ENCODE results near the gene RPL3. TPM values are rescaled to one million over a fixed set of nuclear protein-coding genes. Genes with fewer than 3 reads are reported as not detected.
A peak's percentile ranks its signal among the peaks of the same experiment; 100 is the strongest.

The RPL3 gene
- polyA plus RNA-seq (ENCODE audit: low read depth in 6 of 6) = 1,000 to 10,000 TPM; 2,656 to 3,743 (median 2,840) TPM

- Mint-ChIP-seq H3K4me3 (peak within 1 kb of the TSS; percentile 95 to 100 (median 99)), H3K27ac (peak within 1 kb of the TSS; percentile 97 to 100 (median 98)), H3K27me3 (peaks cover 0 to 3% (median under 1%) of the 10 kb centered on the region in 3 donors), H3K9me3 (peaks cover 0 to 8% (median 0%) of the 10 kb centered on the region in 7 donors), H3K36me3 (peaks cover 0 to 11% of the 10 kb centered on the region in 2 donors), H3K4me1 (peaks cover 24 to 54% (median 26%) of the 10 kb centered on the region in 3 donors)
- ATAC-seq (ENCODE audit: low read depth in 2 of 2) = peak; percentile 84 to 86
- DNase-seq = peak; percentile 97
Observed at GRCh38 chr22:39319284-39320022, at the start of gene RPL3. Gene RPL3, minus strand, starts transcription at chr22:39319623. Its CDS starts 26 bp downstream, at chr22:39319597.

- no peak for ATAC-seq (ENCODE audit: low read depth in 2 of 2)
- Mint-ChIP-seq H3K36me3 (no peaks in the 10 kb centered on the region), H3K9me3 (peaks cover 0 to 5% (median 0%) of the 10 kb centered on the region in 7 donors), H3K27ac (peak overlapping the region in 2 of 6 donors; percentile 46 to 91), H3K4me1 (peaks cover 23 to 41% (median 31%) of the 10 kb centered on the region in 3 donors), H3K27me3 (no peaks in the 10 kb centered on the region), H3K4me3 (no peak overlapping the region)
- DNase-seq = no peak
Observed at GRCh38 chr22:39369186-39369585, 49.8 kb upstream of the RPL3 start.

- H3K27ac Mint-ChIP-seq = peak overlapping the region in 4 of 6 donors; percentile 7 to 87 (median 50)
- H3K9me3 Mint-ChIP-seq = peaks cover 0 to 5% (median 0%) of the 10 kb centered on the region in 7 donors
Observed at GRCh38 chr22:39368461-39368911, 49.1 kb upstream of the RPL3 start.

GRCh38 chr22:39367035-39367434 is 47.6 kb upstream of the RPL3 start:
- peak overlapping the region in 3 of 6 donors; percentile 60 to 83 (median 82) for H3K27ac Mint-ChIP-seq
- no peak for DNase-seq
- no peak overlapping the region for H3K4me3 Mint-ChIP-seq
- H3K27me3 Mint-ChIP-seq = peaks cover 0 to 11% (median 8%) of the 10 kb centered on the region in 3 donors
- H3K4me1 Mint-ChIP-seq = peaks cover 31 to 49% (median 34%) of the 10 kb centered on the region in 3 donors
- peaks cover 0 to 2% (median 0%) of the 10 kb centered on the region in 7 donors for H3K9me3 Mint-ChIP-seq
- H3K36me3 Mint-ChIP-seq = no peaks in the 10 kb centered on the region
- no peak for ATAC-seq (ENCODE audit: low read depth in 2 of 2)

More at GRCh38 chr22:39368461-39368911, 49.1 kb upstream of the RPL3 start:
- DNase-seq = no peak
- peak; percentile 13 to 16 for ATAC-seq (ENCODE audit: low read depth in 2 of 2)
- Mint-ChIP-seq H3K4me1 (peaks cover 25 to 41% (median 31%) of the 10 kb centered on the region in 3 donors), H3K4me3 (no peak overlapping the region), H3K27me3 (peaks cover 0 to under 1% (median 0%) of the 10 kb centered on the region in 3 donors), H3K36me3 (no peaks in the 10 kb centered on the region)

GRCh38 chr22:39365492-39365780 is 46.0 kb upstream of the RPL3 start:
- peak; percentile 73 to 85 for ATAC-seq (ENCODE audit: low read depth in 2 of 2)
- Mint-ChIP-seq H3K9me3 (no peaks in the 10 kb centered on the region), H3K27me3 (peaks cover 0 to 11% (median 8%) of the 10 kb centered on the region in 3 donors), H3K4me1 (peaks cover 31 to 54% (median 36%) of the 10 kb centered on the region in 3 donors), H3K4me3 (peak overlapping the region in 2 of 8 donors; percentile 8 to 70), H3K27ac (peak overlapping the region in 2 of 6 donors; percentile 48 to 65), H3K36me3 (no peaks in the 10 kb centered on the region)
- no peak for DNase-seq

GRCh38 chr22:39364714-39365491 is 45.5 kb upstream of the RPL3 start:
- H3K36me3 Mint-ChIP-seq = no peaks in the 10 kb centered on the region
- peaks cover 0 to 11% (median 8%) of the 10 kb centered on the region in 3 donors for H3K27me3 Mint-ChIP-seq
- ATAC-seq (ENCODE audit: low read depth in 2 of 2) = no peak
- no peak for DNase-seq
- peak overlapping the region in 1 of 8 donors; percentile 8 for H3K4me3 Mint-ChIP-seq
- peak overlapping the region in 4 of 6 donors; percentile 28 to 81 (median 56) for H3K27ac Mint-ChIP-seq
- H3K4me1 Mint-ChIP-seq = peaks cover 31 to 59% (median 42%) of the 10 kb centered on the region in 3 donors
- no peaks in the 10 kb centered on the region for H3K9me3 Mint-ChIP-seq

GRCh38 chr22:39363751-39364515 is 44.5 kb upstream of the RPL3 start:
- Mint-ChIP-seq H3K9me3 (no peaks in the 10 kb centered on the region), H3K4me3 (no peak overlapping the region), H3K27ac (peak overlapping the region in 3 of 6 donors; percentile 28 to 48 (median 48)), H3K4me1 (peaks cover 27 to 54% (median 44%) of the 10 kb centered on the region in 3 donors), H3K27me3 (peaks cover 0 to 11% (median 8%) of the 10 kb centered on the region in 3 donors), H3K36me3 (no peaks in the 10 kb centered on the region)
- ATAC-seq (ENCODE audit: low read depth in 2 of 2) (no peak), DNase-seq (no peak)

GRCh38 chr22:39362932-39363331 is 43.5 kb upstream of the RPL3 start:
- H3K27ac Mint-ChIP-seq = peak overlapping the region in 1 of 6 donors; percentile 82
- no peaks in the 10 kb centered on the region for H3K9me3 Mint-ChIP-seq
- no peak for ATAC-seq (ENCODE audit: low read depth in 2 of 2)
- no peak overlapping the region for H3K4me3 Mint-ChIP-seq
- peaks cover 0 to 11% (median 8%) of the 10 kb centered on the region in 3 donors for H3K27me3 Mint-ChIP-seq
- H3K36me3 Mint-ChIP-seq = no peaks in the 10 kb centered on the region
- DNase-seq = no peak
- peaks cover 19 to 44% (median 39%) of the 10 kb centered on the region in 3 donors for H3K4me1 Mint-ChIP-seq

- no peak for DNase-seq
- Mint-ChIP-seq H3K9me3 (no peaks in the 10 kb centered on the region), H3K36me3 (no peaks in the 10 kb centered on the region), H3K27me3 (peaks cover 0 to 11% (median 8%) of the 10 kb centered on the region in 3 donors), H3K4me3 (no peak overlapping the region), H3K4me1 (peaks cover 19 to 41% (median 39%) of the 10 kb centered on the region in 3 donors), H3K27ac (no peak overlapping the region)
- no peak for ATAC-seq (ENCODE audit: low read depth in 2 of 2)
Observed at GRCh38 chr22:39362271-39362670, 42.8 kb upstream of the RPL3 start.

GRCh38 chr22:39361496-39361895 is 42.1 kb upstream of the RPL3 start:
- ATAC-seq (ENCODE audit: low read depth in 2 of 2) (no peak), DNase-seq (no peak)
- Mint-ChIP-seq H3K4me1 (peaks cover 14 to 33% (median 32%) of the 10 kb centered on the region in 3 donors), H3K27me3 (peaks cover 0 to 11% (median 8%) of the 10 kb centered on the region in 3 donors), H3K27ac (no peak overlapping the region), H3K9me3 (no peaks in the 10 kb centered on the region), H3K4me3 (no peak overlapping the region), H3K36me3 (no peaks in the 10 kb centered on the region)

GRCh38 chr22:39360674-39361413 is 41.4 kb upstream of the RPL3 start:
- DNase-seq = no peak
- peaks cover 0 to 11% (median 8%) of the 10 kb centered on the region in 3 donors for H3K27me3 Mint-ChIP-seq
- no peaks in the 10 kb centered on the region for H3K36me3 Mint-ChIP-seq
- H3K4me1 Mint-ChIP-seq = peaks cover 15 to 32% (median 31%) of the 10 kb centered on the region in 3 donors
- peak overlapping the region in 1 of 6 donors; percentile 18 for H3K27ac Mint-ChIP-seq
- H3K9me3 Mint-ChIP-seq = no peaks in the 10 kb centered on the region
- no peak overlapping the region for H3K4me3 Mint-ChIP-seq
- no peak for ATAC-seq (ENCODE audit: low read depth in 2 of 2)

- peaks cover 10 to 28% (median 25%) of the 10 kb centered on the region in 3 donors for H3K4me1 Mint-ChIP-seq
- H3K36me3 Mint-ChIP-seq = no peaks in the 10 kb centered on the region
- no peaks in the 10 kb centered on the region for H3K9me3 Mint-ChIP-seq
- ATAC-seq (ENCODE audit: low read depth in 2 of 2) (no peak), DNase-seq (no peak)
- peaks cover 0 to 11% (median 8%) of the 10 kb centered on the region in 3 donors for H3K27me3 Mint-ChIP-seq
- H3K4me3 Mint-ChIP-seq = no peak overlapping the region
- H3K27ac Mint-ChIP-seq = no peak overlapping the region
Observed at GRCh38 chr22:39360242-39360641, 40.8 kb upstream of the RPL3 start.
